Upper lobe of right lung (tissue), 1 donor: ENCODE data around the gene GABRR3. TPM values are rescaled to one million over a fixed set of nuclear protein-coding genes. Genes with fewer than 3 reads are reported as not detected.

ENCODE experiments used
- ATAC-seq: fragments of 200-7000 bp; cut with Tn5 transposase; one replicate; pipeline ENCODE4 v1.9.1; 2020; ENCODE audit warnings: mild to moderate bottlenecking, moderate library complexity
- DNase-seq: peaks from one replicate; pipeline ENCODE4 v3.0.0-alpha.2; 2020
- H3K27ac ChIP-seq: fragments of 200-600 bp; one replicate; pipeline ENCODE4 v1.8.0; 2022
- H3K27me3 ChIP-seq: fragments of 200-600 bp; one replicate; pipeline ENCODE4 v1.8.0; 2022; ENCODE audit warnings: mild to moderate bottlenecking
- H3K36me3 ChIP-seq: fragments of 200-600 bp; one replicate; pipeline ENCODE4 v1.8.0; 2022
- H3K4me1 ChIP-seq: fragments of 200-600 bp; one replicate; pipeline ENCODE4 v1.8.0; 2022
- H3K4me3 ChIP-seq: fragments of 200-600 bp; one replicate; pipeline ENCODE4 v1.8.0; 2022; ENCODE audit warnings: mild to moderate bottlenecking
- H3K9me3 ChIP-seq: fragments of 200-600 bp; one replicate; pipeline ENCODE4 v1.8.0; 2022
- intact Hi-C: fragments of 100-400 bp; cut with DNase I; formaldehyde crosslinking; loops from one replicate; pipeline ENCODE4 v1.11.0; 2022
- total RNA-seq: library from RNA; stranded (reverse); fragmentation: NEBNext Ultra II Directional; extraction: Animal tissue kit (Norgen Biotek cat#: 25700); gene quantifications from one replicate; pipeline ENCODE4 v1.2.1, GENCODE V29; 2021
- TF ChIP-seq, protein P1 (sequence below): fragments of 200-600 bp; IDR thresholded peaks from one replicate; pipeline ENCODE4 v1.8.0; 2022; ENCODE audit warnings: antibody characterized with exemption
- donor health status: DM: no; HTN: yes; CAD: no; lungs with severe emphysema.

The GABRR3 gene
- total RNA-seq, 1 donor from 2014 or later: not detected

- no peaks in the 10 kb centered on the region for H3K36me3 ChIP-seq
- TF ChIP-seq, protein P1, sequence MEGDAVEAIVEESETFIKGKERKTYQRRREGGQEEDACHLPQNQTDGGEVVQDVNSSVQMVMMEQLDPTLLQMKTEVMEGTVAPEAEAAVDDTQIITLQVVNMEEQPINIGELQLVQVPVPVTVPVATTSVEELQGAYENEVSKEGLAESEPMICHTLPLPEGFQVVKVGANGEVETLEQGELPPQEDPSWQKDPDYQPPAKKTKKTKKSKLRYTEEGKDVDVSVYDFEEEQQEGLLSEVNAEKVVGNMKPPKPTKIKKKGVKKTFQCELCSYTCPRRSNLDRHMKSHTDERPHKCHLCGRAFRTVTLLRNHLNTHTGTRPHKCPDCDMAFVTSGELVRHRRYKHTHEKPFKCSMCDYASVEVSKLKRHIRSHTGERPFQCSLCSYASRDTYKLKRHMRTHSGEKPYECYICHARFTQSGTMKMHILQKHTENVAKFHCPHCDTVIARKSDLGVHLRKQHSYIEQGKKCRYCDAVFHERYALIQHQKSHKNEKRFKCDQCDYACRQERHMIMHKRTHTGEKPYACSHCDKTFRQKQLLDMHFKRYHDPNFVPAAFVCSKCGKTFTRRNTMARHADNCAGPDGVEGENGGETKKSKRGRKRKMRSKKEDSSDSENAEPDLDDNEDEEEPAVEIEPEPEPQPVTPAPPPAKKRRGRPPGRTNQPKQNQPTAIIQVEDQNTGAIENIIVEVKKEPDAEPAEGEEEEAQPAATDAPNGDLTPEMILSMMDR: no peak
- no peak overlapping the region for H3K4me3 ChIP-seq
- intact Hi-C loops: no loop called here
- H3K27ac ChIP-seq: no peak overlapping the region
- no peaks in the 10 kb centered on the region for H3K27me3 ChIP-seq
- no peaks in the 10 kb centered on the region for H3K9me3 ChIP-seq
- no peaks in the 10 kb centered on the region for H3K4me1 ChIP-seq
- ATAC-seq (no peak), DNase-seq (no peak)
Measured at GRCh38 chr3:98002717-98003116, 32.4 kb downstream of the GABRR3 start.

GRCh38 chr3:97999994-98000393, 35.1 kb downstream of the GABRR3 start:
- ATAC-seq: no peak
- Histone ChIP-seq H3K27me3 (no peaks in the 10 kb centered on the region), H3K27ac (no peak overlapping the region), H3K36me3 (no peaks in the 10 kb centered on the region), H3K4me3 (no peak overlapping the region), H3K9me3 (no peaks in the 10 kb centered on the region), H3K4me1 (no peaks in the 10 kb centered on the region)
- no peak for DNase-seq
- TF ChIP-seq, protein P1: no peak
- intact Hi-C loops: no loop called here

GRCh38 chr3:97999103-97999502, 36.0 kb downstream of the GABRR3 start:
- DNase-seq (no peak), ATAC-seq (no peak)
- Histone ChIP-seq H3K4me1 (no peaks in the 10 kb centered on the region), H3K9me3 (no peaks in the 10 kb centered on the region), H3K4me3 (no peak overlapping the region), H3K27me3 (no peaks in the 10 kb centered on the region), H3K27ac (no peak overlapping the region), H3K36me3 (no peaks in the 10 kb centered on the region)
- intact Hi-C loops: no loop called here
- TF ChIP-seq, protein P1: no peak

- ATAC-seq (no peak), DNase-seq (no peak)
- H3K9me3 ChIP-seq: no peaks in the 10 kb centered on the region
- intact Hi-C loops: no loop called here
- no peaks in the 10 kb centered on the region for H3K36me3 ChIP-seq
- no peak overlapping the region for H3K27ac ChIP-seq
- TF ChIP-seq, protein P1: no peak
- H3K27me3 ChIP-seq: no peaks in the 10 kb centered on the region
- H3K4me1 ChIP-seq: no peaks in the 10 kb centered on the region
- no peak overlapping the region for H3K4me3 ChIP-seq
Measured at GRCh38 chr3:97996988-97997387, 38.1 kb downstream of the GABRR3 start.

GRCh38 chr3:97994328-97994945, 40.7 kb downstream of the GABRR3 start:
- no peak overlapping the region for H3K27ac ChIP-seq
- TF ChIP-seq, protein P1: no peak
- H3K36me3 ChIP-seq: no peaks in the 10 kb centered on the region
- DNase-seq: no peak
- H3K27me3 ChIP-seq: no peaks in the 10 kb centered on the region
- no peaks in the 10 kb centered on the region for H3K9me3 ChIP-seq
- no peaks in the 10 kb centered on the region for H3K4me1 ChIP-seq
- no peak for ATAC-seq
- no peak overlapping the region for H3K4me3 ChIP-seq
- intact Hi-C loops: no loop called here

GRCh38 chr3:97993526-97993925, 41.6 kb downstream of the GABRR3 start:
- no peaks in the 10 kb centered on the region for H3K4me1 ChIP-seq
- ATAC-seq (no peak), DNase-seq (no peak)
- H3K36me3 ChIP-seq: no peaks in the 10 kb centered on the region
- H3K9me3 ChIP-seq: no peaks in the 10 kb centered on the region
- intact Hi-C loops: no loop called here
- no peak overlapping the region for H3K4me3 ChIP-seq
- TF ChIP-seq, protein P1: no peak
- no peak overlapping the region for H3K27ac ChIP-seq
- H3K27me3 ChIP-seq: no peaks in the 10 kb centered on the region
